ENCODE data around the gene FOXL2NB.

FOXL2NB gene

DNA sequence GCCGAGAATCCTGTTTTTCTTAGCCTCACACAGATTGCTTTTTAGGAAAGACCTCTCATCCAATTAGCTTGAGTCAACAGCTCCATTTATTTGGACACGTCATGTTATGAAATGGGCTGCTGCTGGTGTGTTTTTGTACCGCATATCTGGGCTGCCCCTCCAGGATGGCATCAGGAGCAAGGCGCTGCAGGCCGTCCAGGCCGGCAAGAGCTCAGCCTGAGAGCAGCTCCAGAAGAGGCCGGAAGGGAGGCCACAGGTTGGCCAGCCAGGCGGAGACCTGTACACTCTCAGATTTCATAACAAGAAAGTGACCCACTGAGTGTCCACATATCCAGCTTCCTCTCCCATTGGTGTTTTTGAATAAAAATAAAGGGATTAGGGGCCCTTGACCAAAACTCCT, 28.3 kb downstream of the FOXL2NB start:
- Histone ChIP-seq H3K4me3 (no peak overlapping the region), H3K27ac (no peak overlapping the region)

DNA sequence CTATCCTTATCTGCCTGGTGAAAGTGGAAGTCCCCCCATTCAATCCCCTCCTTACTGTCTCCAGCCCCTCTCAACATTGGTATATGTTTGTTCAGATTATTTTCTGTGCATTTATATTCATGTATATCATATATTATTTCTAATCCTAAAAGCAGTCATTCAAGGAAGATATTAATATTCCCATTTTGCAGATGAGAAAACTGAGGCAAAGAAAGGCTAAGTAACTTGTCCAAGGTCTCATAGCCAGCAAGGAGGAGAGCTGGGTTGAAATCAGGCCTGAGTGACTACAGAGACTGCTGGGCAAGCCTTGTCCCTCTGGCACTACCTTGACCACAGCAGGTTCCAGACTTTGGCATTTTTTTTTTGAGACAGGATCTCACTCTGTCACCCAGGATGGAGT, 29.0 kb downstream of the FOXL2NB start:
- Histone ChIP-seq H3K27ac (no peak overlapping the region), H3K4me3 (no peak overlapping the region)

DNA sequence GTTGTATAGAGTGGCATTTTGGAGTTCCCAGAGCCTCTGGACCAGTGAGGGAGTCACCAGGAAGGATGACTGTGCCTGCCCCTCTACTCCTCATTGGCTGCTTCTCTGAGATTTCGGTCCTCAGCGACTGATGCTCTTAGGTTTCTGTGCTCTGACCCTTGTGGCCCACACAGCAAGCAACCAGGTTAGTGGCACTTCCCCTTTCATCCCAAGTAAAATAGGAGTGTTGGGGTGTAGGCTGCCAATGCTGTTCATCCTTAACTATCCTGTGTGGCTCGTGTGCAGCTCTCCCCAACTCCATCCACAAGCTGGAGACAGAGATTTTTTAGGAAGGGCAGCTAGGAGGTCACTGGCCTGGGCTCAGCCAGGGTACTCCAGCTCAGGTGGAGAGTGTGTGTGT, 37.8 kb downstream of the FOXL2NB start:
- Histone ChIP-seq H3K4me3 (no peak overlapping the region), H3K27ac (no peak overlapping the region)

DNA sequence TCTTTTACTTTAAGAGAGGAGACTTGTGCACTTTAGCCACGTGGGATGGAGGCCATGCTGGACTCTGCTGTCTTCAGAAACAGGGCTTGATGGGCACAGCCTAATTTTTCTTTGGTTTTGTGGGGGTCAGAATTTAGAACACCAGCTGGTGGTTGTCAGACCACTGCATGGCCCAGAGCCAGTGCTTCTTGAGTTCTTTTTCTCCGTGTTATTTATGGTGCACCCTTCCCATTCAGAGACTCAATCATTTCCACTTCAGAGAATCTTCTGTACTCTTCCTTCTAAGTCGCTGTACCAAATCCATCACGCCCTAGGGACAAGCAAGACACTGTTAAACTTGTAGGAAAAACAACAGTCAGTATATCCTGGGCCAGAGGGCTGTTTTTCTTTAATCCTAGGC, 38.9 kb downstream of the FOXL2NB start:
- no peak overlapping the region for H3K4me3 ChIP-seq
- H3K27ac ChIP-seq = no peak overlapping the region

DNA sequence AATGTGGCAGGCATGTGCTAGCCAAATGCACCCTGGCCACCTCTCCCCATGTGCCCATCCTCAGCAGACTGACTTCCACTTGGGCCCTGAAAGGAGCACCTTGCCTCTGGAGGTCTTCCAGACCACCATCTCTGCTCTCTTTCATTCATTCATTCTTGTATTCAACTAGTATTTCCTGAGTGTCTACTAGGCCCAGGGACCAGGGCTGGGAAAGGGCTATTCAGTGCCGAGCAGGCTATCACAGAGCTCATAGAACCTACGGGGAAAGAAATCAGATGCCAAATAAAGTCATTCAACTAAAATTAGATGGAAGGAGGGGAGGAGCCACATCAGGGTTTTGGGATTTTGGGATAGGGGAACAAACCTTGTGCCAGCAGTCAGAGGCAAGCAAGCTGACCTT, 40.2 kb downstream of the FOXL2NB start:
- H3K27ac ChIP-seq = no peak overlapping the region
- H3K4me3 ChIP-seq = no peak overlapping the region

DNA sequence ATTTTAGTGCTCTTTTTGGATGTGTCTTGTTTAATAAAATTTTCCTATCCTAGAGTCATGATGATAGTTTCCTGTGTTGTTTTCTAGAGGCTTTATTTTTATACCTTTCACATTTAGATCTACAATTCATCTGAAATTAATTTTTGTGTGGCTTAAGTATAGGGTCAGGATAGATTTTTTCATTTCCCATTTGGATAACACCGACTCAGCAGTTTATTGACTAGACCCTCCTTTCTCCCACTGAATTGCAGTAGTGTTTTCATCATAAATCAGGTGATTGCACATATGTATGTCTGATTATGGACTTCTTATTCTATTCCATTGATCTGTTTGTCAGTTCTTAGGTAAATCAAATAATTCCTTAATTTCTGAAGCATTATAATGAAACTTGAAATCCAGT, 48.7 kb downstream of the FOXL2NB start:
- no peak overlapping the region for H3K4me3 ChIP-seq
- H3K27ac ChIP-seq = no peak overlapping the region
